Muscle layer of colon (tissue), 2 donors: Measurements from ENCODE around the gene CACNA2D4.

ENCODE experiments used
- H3K27ac ChIP-seq: one replicate; pipeline ENCODE4 v1.7.0; 2013; ENCODE audit warnings: low read depth, mild to moderate bottlenecking, low read length, moderate library complexity
- H3K27me3 ChIP-seq, 2 donors: one replicate each; pipeline ENCODE4 v1.7.0; 2013; ENCODE audit warnings: low read length in 2 of 2, mild to moderate bottlenecking in 2 of 2; ENCODE audit not compliant: insufficient read depth in 2 of 2, control insufficient read depth in 1 of 2
- H3K36me3 ChIP-seq: one replicate; pipeline ENCODE4 v1.7.0; 2013; ENCODE audit warnings: mild to moderate bottlenecking, low read length; ENCODE audit not compliant: insufficient read depth
- H3K4me1 ChIP-seq: one replicate; pipeline ENCODE4 v1.7.0; 2013; ENCODE audit warnings: mild to moderate bottlenecking, low read length; ENCODE audit not compliant: insufficient read depth
- H3K4me3 ChIP-seq, 2 donors: one replicate each; pipeline ENCODE4 v1.7.0; 2013; ENCODE audit warnings: low read length in 2 of 2, low read depth in 1 of 2, mild to moderate bottlenecking in 1 of 2, moderate library complexity in 1 of 2
- H3K9ac ChIP-seq: one replicate; pipeline ENCODE4 v1.7.0; 2013; ENCODE audit warnings: low read length
- H3K9me3 ChIP-seq: one replicate; pipeline ENCODE4 v1.7.0; 2013; ENCODE audit warnings: mild to moderate bottlenecking, low read length
- donor health status: abdominal sarcoma.
- donor health status: Adenocarcinoma of cecum.

Gene CACNA2D4

DNA sequence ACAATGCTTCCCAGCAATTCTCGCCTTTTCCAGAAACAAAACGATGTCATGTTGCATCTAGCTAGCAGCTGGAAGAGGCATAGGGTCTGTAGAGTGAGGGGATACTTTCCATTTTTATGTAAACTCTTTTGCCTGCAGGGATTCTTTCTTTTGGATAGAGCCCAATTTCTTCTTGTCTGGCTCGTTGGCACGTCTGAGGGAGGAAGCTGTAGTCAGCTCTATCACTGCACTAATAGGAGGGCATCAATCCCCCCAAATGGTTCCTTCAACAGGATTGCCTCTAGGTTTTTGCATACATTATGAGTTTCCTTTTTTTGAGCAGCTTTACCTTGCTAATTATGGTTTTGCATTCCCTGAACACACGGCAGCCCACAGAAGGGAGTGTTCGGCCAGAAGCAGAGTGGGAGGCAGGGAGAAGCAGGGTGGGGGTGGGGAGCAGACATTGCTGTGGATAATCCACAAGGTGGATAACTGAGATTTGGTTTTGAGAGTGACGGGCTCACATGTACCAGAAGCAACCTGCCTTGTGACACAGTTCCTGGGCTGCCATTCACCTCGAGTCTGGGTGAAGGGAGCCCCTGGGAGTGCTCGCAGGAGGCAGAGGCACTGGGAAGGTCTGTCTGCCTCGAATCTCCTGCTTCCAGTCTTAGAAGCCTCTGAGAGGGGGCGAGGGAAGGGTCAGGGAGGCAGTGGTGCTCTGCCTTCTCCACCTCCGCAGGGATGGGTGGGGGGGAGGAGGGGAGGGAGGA lies 73.6 kb downstream of the CACNA2D4 start:
- Histone ChIP-seq H3K4me3 (no peak overlapping the region), H3K27me3 (no peaks in the 10 kb centered on the region), H3K9me3 (no peaks in the 10 kb centered on the region), H3K4me1 (no peaks in the 10 kb centered on the region), H3K27ac (no peak overlapping the region), H3K9ac (no peak overlapping the region), H3K36me3 (no peaks in the 10 kb centered on the region)

- Histone ChIP-seq H3K9ac (no peak overlapping the region), H3K27me3 (no peaks in the 10 kb centered on the region), H3K4me3 (no peak overlapping the region), H3K9me3 (no peaks in the 10 kb centered on the region), H3K27ac (no peak overlapping the region), H3K36me3 (no peaks in the 10 kb centered on the region), H3K4me1 (no peaks in the 10 kb centered on the region)
Observed at GRCh38 chr12:1844223-1844622, 74.2 kb downstream of the CACNA2D4 start.

GRCh38 chr12:1843641-1844005 lies 74.8 kb downstream of the CACNA2D4 start:
- Histone ChIP-seq H3K9me3 (no peaks in the 10 kb centered on the region), H3K4me3 (no peak overlapping the region), H3K9ac (no peak overlapping the region), H3K27me3 (no peaks in the 10 kb centered on the region), H3K36me3 (no peaks in the 10 kb centered on the region), H3K4me1 (no peaks in the 10 kb centered on the region), H3K27ac (no peak overlapping the region)

- no peaks in the 10 kb centered on the region for H3K27me3 ChIP-seq
Observed at GRCh38 chr12:1842905-1843640, 75.4 kb downstream of the CACNA2D4 start.

GRCh38 chr12:1842183-1842904 lies 76.1 kb downstream of the CACNA2D4 start:
- Histone ChIP-seq H3K9ac (no peak overlapping the region), H3K27ac (no peak overlapping the region), H3K36me3 (no peaks in the 10 kb centered on the region), H3K4me3 (no peak overlapping the region), H3K9me3 (no peaks in the 10 kb centered on the region), H3K4me1 (no peaks in the 10 kb centered on the region), H3K27me3 (no peaks in the 10 kb centered on the region)

More at GRCh38 chr12:1842905-1843640, 75.4 kb downstream of the CACNA2D4 start:
- Histone ChIP-seq H3K27ac (no peak overlapping the region), H3K9me3 (no peaks in the 10 kb centered on the region), H3K4me3 (no peak overlapping the region), H3K4me1 (no peaks in the 10 kb centered on the region), H3K36me3 (no peaks in the 10 kb centered on the region), H3K9ac (no peak overlapping the region)

- H3K27me3 ChIP-seq: no peaks in the 10 kb centered on the region
- H3K9ac ChIP-seq: no peak overlapping the region
- H3K9me3 ChIP-seq: no peaks in the 10 kb centered on the region
- no peak overlapping the region for H3K4me3 ChIP-seq
- no peaks in the 10 kb centered on the region for H3K36me3 ChIP-seq
- no peaks in the 10 kb centered on the region for H3K4me1 ChIP-seq
- no peak overlapping the region for H3K27ac ChIP-seq
Observed at GRCh38 chr12:1841586-1842182, 76.8 kb downstream of the CACNA2D4 start.

GRCh38 chr12:1840981-1841425 lies 77.4 kb downstream of the CACNA2D4 start:
- Histone ChIP-seq H3K36me3 (no peaks in the 10 kb centered on the region), H3K9me3 (no peaks in the 10 kb centered on the region), H3K27ac (no peak overlapping the region), H3K4me1 (no peaks in the 10 kb centered on the region), H3K4me3 (no peak overlapping the region), H3K9ac (no peak overlapping the region), H3K27me3 (no peaks in the 10 kb centered on the region)

DNA sequence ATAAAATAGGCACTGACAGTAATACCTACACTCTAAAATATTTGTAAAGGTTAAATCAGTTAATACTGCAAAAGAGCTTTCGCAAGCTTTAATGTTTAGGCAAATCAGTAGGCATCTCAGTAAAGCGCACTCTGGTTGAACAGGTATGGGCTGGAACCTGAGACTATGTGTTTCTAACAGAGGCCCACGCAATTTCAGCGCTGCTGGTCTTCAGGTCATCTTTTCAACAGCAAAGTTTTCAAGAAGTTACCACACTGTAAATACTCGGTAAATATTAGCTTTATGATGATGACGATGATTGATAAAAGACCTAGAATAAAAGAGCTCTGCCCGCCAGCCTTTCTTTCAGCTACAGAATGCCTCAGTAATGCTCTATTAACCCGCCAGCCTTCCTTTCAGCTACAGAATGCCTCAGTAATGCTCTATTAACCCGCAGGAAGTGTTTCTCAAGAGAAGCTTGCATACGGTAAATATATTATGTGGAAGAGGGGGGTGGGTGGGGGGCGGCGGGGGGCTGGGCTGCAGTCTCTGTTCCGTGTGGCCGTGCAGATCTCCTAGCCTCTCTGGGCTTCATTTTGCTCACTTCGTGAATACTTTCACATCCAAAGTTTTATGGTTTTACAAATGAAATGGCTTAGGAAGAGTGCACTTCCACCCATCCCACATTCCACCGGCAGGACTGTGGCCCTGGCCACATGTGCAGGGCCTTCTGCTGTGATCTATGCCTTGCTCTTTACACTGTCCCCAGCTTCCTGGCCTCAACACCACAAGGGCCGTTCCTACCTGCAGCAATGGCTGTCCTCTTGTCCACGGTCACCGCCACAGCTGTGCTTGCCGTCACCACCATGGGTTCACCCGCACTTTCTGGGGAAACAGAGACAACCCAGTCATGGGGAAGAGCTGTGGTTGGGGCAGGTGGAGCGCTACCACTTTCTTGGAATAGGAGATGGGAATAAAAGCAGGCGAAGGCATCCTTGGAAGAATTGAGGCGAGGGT lies 78.2 kb downstream of the CACNA2D4 start:
- H3K9me3 ChIP-seq: no peaks in the 10 kb centered on the region
- H3K4me3 ChIP-seq: no peak overlapping the region
- no peaks in the 10 kb centered on the region for H3K36me3 ChIP-seq
- H3K27me3 ChIP-seq: no peaks in the 10 kb centered on the region
- no peak overlapping the region for H3K27ac ChIP-seq
- H3K9ac ChIP-seq: no peak overlapping the region
- no peaks in the 10 kb centered on the region for H3K4me1 ChIP-seq

- Histone ChIP-seq H3K36me3 (no peaks in the 10 kb centered on the region), H3K4me3 (no peak overlapping the region), H3K9ac (no peak overlapping the region), H3K9me3 (no peaks in the 10 kb centered on the region), H3K27me3 (no peaks in the 10 kb centered on the region), H3K27ac (no peak overlapping the region), H3K4me1 (no peaks in the 10 kb centered on the region)
Observed at GRCh38 chr12:1839464-1839863, 79.0 kb downstream of the CACNA2D4 start.

DNA sequence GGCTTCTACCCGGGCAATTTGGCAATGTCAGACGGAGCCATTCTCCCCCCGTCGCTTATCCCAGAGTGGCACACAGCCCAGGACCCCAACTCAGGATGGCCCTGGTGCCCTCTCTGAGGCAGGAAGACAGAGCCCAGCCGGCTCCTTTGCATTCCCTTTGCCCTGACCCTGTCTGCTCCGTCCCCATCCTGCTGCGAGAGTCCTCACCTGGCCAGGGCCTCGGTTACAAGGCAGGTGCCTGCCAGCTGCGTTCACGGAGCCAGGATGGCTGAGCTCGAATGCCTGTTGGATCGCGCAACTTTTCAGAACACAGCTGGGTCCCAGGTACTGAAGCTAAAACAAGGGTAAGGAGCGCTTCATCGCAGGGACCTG lies 79.5 kb downstream of the CACNA2D4 start:
- H3K27me3 ChIP-seq: no peaks in the 10 kb centered on the region
- no peaks in the 10 kb centered on the region for H3K9me3 ChIP-seq
- H3K9ac ChIP-seq: no peak overlapping the region

More for the DNA sequence above, 79.5 kb downstream of the CACNA2D4 start:
- H3K27ac ChIP-seq: no peak overlapping the region
- no peak overlapping the region for H3K4me3 ChIP-seq
- no peaks in the 10 kb centered on the region for H3K4me1 ChIP-seq
- H3K36me3 ChIP-seq: no peaks in the 10 kb centered on the region
